Trophoblast cell (in vitro differentiated cells and primary cell): Measurements from ENCODE around the gene TMEM121.
"Not testable (repeated sequence)": the region's sequence is repeated elsewhere in the genome, so short reads cannot be mapped to it uniquely, and the experiment has no call there.

Source experiments
- DNase-seq, 2 donors: peaks; one replicate each; pipeline ENCODE4 v3.0.0-alpha.2; 2016
- H2AFZ ChIP-seq: 2 replicates; pipeline ENCODE4 v1.6.1; 2013; ENCODE audit warnings: low read length, moderate library complexity, mild to moderate bottlenecking; ENCODE audit not compliant: insufficient read depth, poor library complexity
- H2AK5ac ChIP-seq: 2 replicates; pipeline ENCODE4 v1.6.1; 2013; ENCODE audit warnings: mild to moderate bottlenecking, low read length
- H2BK120ac ChIP-seq: 2 replicates; pipeline ENCODE4 v1.6.1; 2013; ENCODE audit warnings: low read length, mild to moderate bottlenecking, moderate library complexity; ENCODE audit not compliant: insufficient read depth, poor library complexity
- H2BK12ac ChIP-seq: 2 replicates; pipeline ENCODE4 v1.6.1; 2013; ENCODE audit warnings: mild to moderate bottlenecking, low read length, moderate library complexity
- H2BK5ac ChIP-seq: 2 replicates; pipeline ENCODE4 v1.6.1; 2013; ENCODE audit warnings: low read length, low read depth, moderate library complexity, mild to moderate bottlenecking; ENCODE audit not compliant: poor library complexity
- H3K14ac ChIP-seq: 2 replicates; pipeline ENCODE4 v1.6.1; 2013; ENCODE audit warnings: mild to moderate bottlenecking, low read length
- H3K18ac ChIP-seq: 2 replicates; pipeline ENCODE4 v1.6.1; 2013; ENCODE audit warnings: mild to moderate bottlenecking, low read length
- H3K23ac ChIP-seq: 2 replicates; pipeline ENCODE4 v1.6.1; 2013; ENCODE audit warnings: low read length
- H3K27ac ChIP-seq: 2 replicates; pipeline ENCODE4 v1.5.1; 2013; ENCODE audit warnings: low read depth, mild to moderate bottlenecking, inconsistent platforms, low read length, moderate library complexity
- H3K27me3 ChIP-seq: 2 replicates; pipeline ENCODE4 v1.6.1; 2013; ENCODE audit warnings: inconsistent platforms, mild to moderate bottlenecking, low read length, moderate library complexity; ENCODE audit not compliant: insufficient read depth
- H3K36me3 ChIP-seq, 2 experiments: 1 replicate in 1 of 2; 2 replicates in 1 of 2; pipeline ENCODE4 v1.6.1; 2013; ENCODE audit warnings: low read length in 2 of 2, mild to moderate bottlenecking in 2 of 2, moderate library complexity in 1 of 2; ENCODE audit not compliant: insufficient read depth in 2 of 2, control insufficient read depth in 1 of 2
- H3K4ac ChIP-seq: 2 replicates; pipeline ENCODE4 v1.6.1; 2013; ENCODE audit warnings: low read depth, mild to moderate bottlenecking, low read length, moderate library complexity
- H3K4me1 ChIP-seq, 2 experiments: 1 replicate in 1 of 2; 2 replicates in 1 of 2; pipeline ENCODE4 v1.6.1; 2013; ENCODE audit warnings: low read length in 2 of 2, mild to moderate bottlenecking in 2 of 2, moderate library complexity in 1 of 2; ENCODE audit not compliant: insufficient read depth in 2 of 2, control insufficient read depth in 1 of 2
- H3K4me2 ChIP-seq: 2 replicates; pipeline ENCODE4 v1.6.1; 2013; ENCODE audit warnings: inconsistent platforms, mild to moderate bottlenecking, low read length, moderate library complexity
- H3K4me3 ChIP-seq: 2 replicates; pipeline ENCODE4 v1.5.1; 2013; ENCODE audit warnings: mild to moderate bottlenecking, low read depth, low read length, inconsistent platforms
- H3K79me1 ChIP-seq: one replicate; pipeline ENCODE4 v1.6.1; 2013; ENCODE audit warnings: low read length
- H3K79me2 ChIP-seq: 2 replicates; pipeline ENCODE4 v1.6.1; 2013; ENCODE audit warnings: low read length, mild to moderate bottlenecking; ENCODE audit not compliant: control insufficient read depth, insufficient read depth, poor library complexity
- H3K9ac ChIP-seq: 2 replicates; pipeline ENCODE4 v1.6.1; 2013; ENCODE audit warnings: mild to moderate bottlenecking, low read length
- H3K9me3 ChIP-seq: 2 replicates; pipeline ENCODE4 v1.6.1; 2013; ENCODE audit warnings: low read depth, mild to moderate bottlenecking, control low read depth, inconsistent platforms, low read length; ENCODE audit not compliant: insufficient read depth
- H4K12ac ChIP-seq: 2 replicates; pipeline ENCODE4 v1.6.1; 2013; ENCODE audit warnings: low read depth, mild to moderate bottlenecking, low read length, moderate library complexity
- H4K8ac ChIP-seq: 2 replicates; pipeline ENCODE4 v1.6.1; 2013; ENCODE audit warnings: low read depth, mild to moderate bottlenecking, low read length, moderate library complexity
- H4K91ac ChIP-seq: one replicate; pipeline ENCODE4 v1.6.1; 2013; ENCODE audit warnings: low read depth, mild to moderate bottlenecking, low read length, moderate library complexity
- WGBS: extraction: QIAGEN DNeasy Blood & Tissue Kit; methylation state at CpG from one replicate; pipeline ENCODE4 v1.1.7; 2013; ENCODE audit warnings: missing lambda C conversion rate; ENCODE audit not compliant: insufficient read length, insufficient coverage; ENCODE audit errors: extremely low coverage; 5-methylcytosine and 5-hydroxymethylcytosine counted together

The TMEM121 gene

GRCh38 chr14:105558449-105559154, 32.2 kb downstream of the TMEM121 start:
- not testable (repeated sequence) for H3K18ac ChIP-seq, H4K91ac ChIP-seq, H3K27ac ChIP-seq, H2AFZ ChIP-seq, H3K79me2 ChIP-seq, H4K12ac ChIP-seq, H3K4me1 ChIP-seq, H3K36me3 ChIP-seq, H2BK120ac ChIP-seq, H3K23ac ChIP-seq, H3K4ac ChIP-seq, H3K79me1 ChIP-seq, H2BK12ac ChIP-seq, DNase-seq, H3K27me3 ChIP-seq, H2BK5ac ChIP-seq, H3K4me2 ChIP-seq, H2AK5ac ChIP-seq, H4K8ac ChIP-seq, H3K9ac ChIP-seq, H3K4me3 ChIP-seq, H3K14ac ChIP-seq
- peaks cover 16% of the 10 kb centered on the region for H3K9me3 ChIP-seq
- no CpG with 5 or more reads among the region's 28 CpGs for WGBS

- H2AFZ ChIP-seq, H3K9ac ChIP-seq, H3K27me3 ChIP-seq, DNase-seq, H3K4me2 ChIP-seq, H3K79me2 ChIP-seq, H4K12ac ChIP-seq, H4K8ac ChIP-seq, H4K91ac ChIP-seq, H2BK12ac ChIP-seq, H3K36me3 ChIP-seq, H3K4ac ChIP-seq, H3K23ac ChIP-seq, H2AK5ac ChIP-seq, H3K14ac ChIP-seq, H2BK120ac ChIP-seq, H3K4me3 ChIP-seq, H2BK5ac ChIP-seq, H3K4me1 ChIP-seq, H3K18ac ChIP-seq, H3K27ac ChIP-seq, H3K79me1 ChIP-seq: not testable (repeated sequence)
- H3K9me3 ChIP-seq, result peaks cover 23% of the 10 kb centered on the region
- WGBS, result no CpG with 5 or more reads among the region's 49 CpGs
Observed at GRCh38 chr14:105559384-105560047, 33.1 kb downstream of the TMEM121 start.

GRCh38 chr14:105560048-105560669, 33.8 kb downstream of the TMEM121 start:
- H3K4ac ChIP-seq, result not testable (repeated sequence)

GRCh38 chr14:105561345-105561744, 35.0 kb downstream of the TMEM121 start:
- H3K9me3 ChIP-seq, result peaks cover 28% of the 10 kb centered on the region
- not testable (repeated sequence) for H3K4ac ChIP-seq, H4K91ac ChIP-seq, H3K79me2 ChIP-seq, H3K27me3 ChIP-seq, H3K9ac ChIP-seq, H2AK5ac ChIP-seq, H2BK5ac ChIP-seq, H3K18ac ChIP-seq, H3K14ac ChIP-seq, H4K8ac ChIP-seq, H2AFZ ChIP-seq, H2BK120ac ChIP-seq, H2BK12ac ChIP-seq, H3K27ac ChIP-seq, H4K12ac ChIP-seq, H3K36me3 ChIP-seq, H3K4me1 ChIP-seq, H3K23ac ChIP-seq, DNase-seq, H3K4me3 ChIP-seq, H3K79me1 ChIP-seq, H3K4me2 ChIP-seq
- no CpG with 5 or more reads among the region's 14 CpGs for WGBS

More at GRCh38 chr14:105560048-105560669, 33.8 kb downstream of the TMEM121 start:
- not testable (repeated sequence) for H2BK12ac ChIP-seq, H3K23ac ChIP-seq, H2AK5ac ChIP-seq, H3K4me1 ChIP-seq, H3K79me1 ChIP-seq, H3K9ac ChIP-seq, H3K4me2 ChIP-seq, H2BK5ac ChIP-seq, H2AFZ ChIP-seq, H3K27me3 ChIP-seq, H3K4me3 ChIP-seq, DNase-seq, H4K12ac ChIP-seq, H3K27ac ChIP-seq, H3K79me2 ChIP-seq, H2BK120ac ChIP-seq, H4K8ac ChIP-seq, H3K14ac ChIP-seq, H4K91ac ChIP-seq, H3K36me3 ChIP-seq, H3K18ac ChIP-seq
- peaks cover 26% of the 10 kb centered on the region for H3K9me3 ChIP-seq
- WGBS, result no CpG with 5 or more reads among the region's 27 CpGs
